ENCODE results near the gene ITPKC. TPM values are rescaled to one million over a fixed set of nuclear protein-coding genes. Genes with fewer than 3 reads are reported as not detected.
A peak's percentile ranks its signal among the peaks of the same experiment; 100 is the strongest.
"Not testable (repeated sequence)": the region's sequence is repeated elsewhere in the genome, so short reads cannot be mapped to it uniquely, and the experiment has no call there.

Gene ITPKC
- polyA plus RNA-seq, 3 donors, result 2.7 to 5.7 (median 2.9) TPM

DNA sequence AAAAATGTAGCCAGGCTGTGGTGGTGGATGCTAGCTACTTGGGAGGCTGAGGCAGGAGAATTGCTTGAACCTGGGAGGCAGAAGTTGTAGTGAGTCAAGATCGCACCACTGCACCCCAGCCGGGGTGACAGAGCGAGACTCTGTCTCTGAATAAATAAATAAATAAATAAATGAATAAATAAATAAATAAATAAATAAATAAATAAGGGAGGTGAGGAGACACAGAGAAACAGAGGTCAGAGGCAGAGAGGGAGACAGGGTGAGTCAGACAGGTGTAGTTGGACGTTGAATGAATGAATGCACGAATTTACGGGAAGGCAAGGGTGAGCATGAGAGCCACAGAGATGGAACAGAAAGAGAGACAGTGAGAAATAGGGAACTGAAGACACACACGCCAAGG lies 64.2 kb downstream of the ITPKC start:
- intact Hi-C loops (cut with micrococcal nuclease), result no loop called here
- peaks cover 21% of the 10 kb centered on the region for H3K79me2 ChIP-seq (ENCODE audit: insufficient read depth, low read length)
- no peak overlapping the region for H3K4me3 ChIP-seq (replicated peaks in 1 of 3; ENCODE audit: low read depth in 2 of 3, low read length in 3 of 3)
- peaks cover 16 to 51% of the 10 kb centered on the region in 2 donors for H3K36me3 ChIP-seq (replicated peaks in 1 of 2; ENCODE audit: control insufficient read depth in 1 of 2, insufficient read depth in 2 of 2, low read length in 2 of 2)
- peaks cover 34% of the 10 kb centered on the region for H4K20me1 ChIP-seq (ENCODE audit: insufficient read depth, low read length)
- H3K4me2 ChIP-seq (replicated peaks; ENCODE audit: extremely low read depth, low read length, poor library complexity, severe bottlenecking), result no peak overlapping the region
- Mint-ChIP-seq H3K9me3 (peaks cover 0 to 1% (median 0%) of the 10 kb centered on the region in 7 donors), H3K4me1 (peaks cover 33% of the 10 kb centered on the region), H3K4me3 (no peak overlapping the region), H3K27ac (peak overlapping the region in 1 of 7 donors; percentile 33), H3K27me3 (ENCODE audit: low read depth in 3 of 3) (peaks cover 0 to 4% (median 0%) of the 10 kb centered on the region in 3 donors), H3K36me3 (peaks cover 42 to 55% of the 10 kb centered on the region in 2 donors)
- TF ChIP-seq, protein P1, sequence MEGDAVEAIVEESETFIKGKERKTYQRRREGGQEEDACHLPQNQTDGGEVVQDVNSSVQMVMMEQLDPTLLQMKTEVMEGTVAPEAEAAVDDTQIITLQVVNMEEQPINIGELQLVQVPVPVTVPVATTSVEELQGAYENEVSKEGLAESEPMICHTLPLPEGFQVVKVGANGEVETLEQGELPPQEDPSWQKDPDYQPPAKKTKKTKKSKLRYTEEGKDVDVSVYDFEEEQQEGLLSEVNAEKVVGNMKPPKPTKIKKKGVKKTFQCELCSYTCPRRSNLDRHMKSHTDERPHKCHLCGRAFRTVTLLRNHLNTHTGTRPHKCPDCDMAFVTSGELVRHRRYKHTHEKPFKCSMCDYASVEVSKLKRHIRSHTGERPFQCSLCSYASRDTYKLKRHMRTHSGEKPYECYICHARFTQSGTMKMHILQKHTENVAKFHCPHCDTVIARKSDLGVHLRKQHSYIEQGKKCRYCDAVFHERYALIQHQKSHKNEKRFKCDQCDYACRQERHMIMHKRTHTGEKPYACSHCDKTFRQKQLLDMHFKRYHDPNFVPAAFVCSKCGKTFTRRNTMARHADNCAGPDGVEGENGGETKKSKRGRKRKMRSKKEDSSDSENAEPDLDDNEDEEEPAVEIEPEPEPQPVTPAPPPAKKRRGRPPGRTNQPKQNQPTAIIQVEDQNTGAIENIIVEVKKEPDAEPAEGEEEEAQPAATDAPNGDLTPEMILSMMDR (IDR thresholded peaks at IDR 0.05), result no peak
- no peak overlapping the region for H3K9ac ChIP-seq (ENCODE audit: insufficient read depth, low read length, poor library complexity, severe bottlenecking)
- no peak overlapping the region for H2AFZ ChIP-seq (ENCODE audit: insufficient read depth, low read depth, low read length, poor library complexity, severe bottlenecking)
- 60% methylated on average over 4 of the region's 7 CpGs for WGBS (ENCODE audit: insufficient coverage)
- no peaks in the 10 kb centered on the region for H3K27me3 ChIP-seq (ENCODE audit: control insufficient read depth in 2 of 2, insufficient read depth in 2 of 2, low read length in 2 of 2)
- no peak for DNase-seq
- H3K27ac ChIP-seq (ENCODE audit: low read depth in 1 of 2, low read length in 2 of 2), result no peak overlapping the region
- no peaks in the 10 kb centered on the region for H3K9me3 ChIP-seq (replicated peaks in 1 of 2; ENCODE audit: control insufficient read depth in 1 of 2, insufficient read depth in 1 of 2, low read length in 2 of 2)
- H3K4me1 ChIP-seq (ENCODE audit: control insufficient read depth in 1 of 2, insufficient read depth in 2 of 2, low read length in 2 of 2), result peaks cover 19 to 22% of the 10 kb centered on the region in 2 donors

DNA sequence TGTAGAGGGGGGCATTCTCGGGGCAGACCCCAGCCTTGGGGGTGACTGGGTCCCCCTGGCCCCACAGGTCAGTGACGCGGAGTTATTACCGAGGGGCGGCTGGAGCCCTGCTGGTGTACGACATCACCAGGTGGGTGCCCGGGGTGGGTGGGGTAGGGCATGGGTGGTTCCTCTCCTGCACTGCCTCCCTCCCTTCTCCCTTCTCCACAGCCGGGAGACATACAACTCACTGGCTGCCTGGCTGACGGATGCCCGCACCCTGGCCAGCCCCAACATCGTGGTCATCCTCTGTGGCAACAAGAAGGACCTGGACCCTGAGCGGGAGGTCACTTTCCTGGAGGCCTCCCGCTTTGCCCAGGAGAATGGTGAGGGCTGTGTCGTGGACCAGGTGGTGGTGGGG lies 66.8 kb downstream of the ITPKC start:
- H3K4me1 ChIP-seq (ENCODE audit: control insufficient read depth in 1 of 2, insufficient read depth in 2 of 2, low read length in 2 of 2), result peaks cover 5 to 7% of the 10 kb centered on the region in 2 donors
- H3K36me3 Mint-ChIP-seq, result peaks cover 64 to 80% of the 10 kb centered on the region in 2 donors
- H3K4me3 ChIP-seq (replicated peaks in 1 of 3; ENCODE audit: low read depth in 2 of 3, low read length in 3 of 3), result no peak overlapping the region
- peaks cover 0 to 1% (median 0%) of the 10 kb centered on the region in 7 donors for H3K9me3 Mint-ChIP-seq
- H3K27ac ChIP-seq (ENCODE audit: low read depth in 1 of 2, low read length in 2 of 2), result no peak overlapping the region
- no peak for DNase-seq
- H3K27ac Mint-ChIP-seq, result peak overlapping the region in 3 of 7 donors; percentile 10 to 52 (median 18)
- no peak overlapping the region for H2AFZ ChIP-seq (ENCODE audit: insufficient read depth, low read depth, low read length, poor library complexity, severe bottlenecking)
- H3K4me2 ChIP-seq (replicated peaks; ENCODE audit: extremely low read depth, low read length, poor library complexity, severe bottlenecking), result no peak overlapping the region
- H3K9ac ChIP-seq (ENCODE audit: insufficient read depth, low read length, poor library complexity, severe bottlenecking), result no peak overlapping the region
- peaks cover 34% of the 10 kb centered on the region for H4K20me1 ChIP-seq (ENCODE audit: insufficient read depth, low read length)
- no peaks in the 10 kb centered on the region for H3K27me3 ChIP-seq (ENCODE audit: control insufficient read depth in 2 of 2, insufficient read depth in 2 of 2, low read length in 2 of 2)
- intact Hi-C loops (cut with micrococcal nuclease), result no loop called here
- WGBS (ENCODE audit: insufficient coverage), result 100% methylated on average over 5 of the region's 14 CpGs
- H3K36me3 ChIP-seq (replicated peaks in 1 of 2; ENCODE audit: control insufficient read depth in 1 of 2, insufficient read depth in 2 of 2, low read length in 2 of 2), result peaks cover 32 to 73% of the 10 kb centered on the region in 2 donors
- H3K4me1 Mint-ChIP-seq, result peaks cover 19% of the 10 kb centered on the region
- no peaks in the 10 kb centered on the region for H3K9me3 ChIP-seq (replicated peaks in 1 of 2; ENCODE audit: control insufficient read depth in 1 of 2, insufficient read depth in 1 of 2, low read length in 2 of 2)
- H3K27me3 Mint-ChIP-seq (ENCODE audit: low read depth in 3 of 3), result peaks cover 0 to 6% (median 0%) of the 10 kb centered on the region in 3 donors
- TF ChIP-seq, protein P1 (IDR thresholded peaks at IDR 0.05), result no peak
- no peak overlapping the region for H3K4me3 Mint-ChIP-seq
- H3K79me2 ChIP-seq (ENCODE audit: insufficient read depth, low read length), result peaks cover 18% of the 10 kb centered on the region

DNA sequence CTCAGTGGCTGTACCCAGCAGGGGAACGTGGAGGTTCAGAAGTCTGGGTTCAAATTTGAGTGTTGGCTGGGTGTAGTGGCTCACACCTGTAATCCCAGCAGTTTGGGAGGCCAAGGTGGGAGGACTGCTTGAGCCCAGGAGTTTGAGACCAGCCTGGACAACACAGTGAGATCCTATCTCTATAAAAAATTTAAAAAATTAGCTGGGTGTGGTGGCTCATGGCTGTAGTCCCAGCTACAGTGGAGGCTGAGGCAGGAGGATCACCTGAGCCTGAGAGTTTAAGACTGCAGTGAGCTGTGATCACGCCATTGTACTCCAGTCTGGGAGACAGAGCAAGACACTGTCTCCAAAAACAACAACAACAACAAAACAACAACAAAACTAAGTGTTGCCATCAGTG lies 67.2 kb downstream of the ITPKC start:
- intact Hi-C loops (cut with micrococcal nuclease); DNase-seq; H3K4me1 ChIP-seq (ENCODE audit: control insufficient read depth in 1 of 2, insufficient read depth in 2 of 2, low read length in 2 of 2); H3K9ac ChIP-seq (ENCODE audit: insufficient read depth, low read length, poor library complexity, severe bottlenecking); H3K4me3 ChIP-seq (replicated peaks in 1 of 3; ENCODE audit: low read depth in 2 of 3, low read length in 3 of 3); H3K4me2 ChIP-seq (replicated peaks; ENCODE audit: extremely low read depth, low read length, poor library complexity, severe bottlenecking); H2AFZ ChIP-seq (ENCODE audit: insufficient read depth, low read depth, low read length, poor library complexity, severe bottlenecking); H3K9me3 ChIP-seq (replicated peaks in 1 of 2; ENCODE audit: control insufficient read depth in 1 of 2, insufficient read depth in 1 of 2, low read length in 2 of 2); H3K27me3 ChIP-seq (ENCODE audit: control insufficient read depth in 2 of 2, insufficient read depth in 2 of 2, low read length in 2 of 2); H3K27ac ChIP-seq (ENCODE audit: low read depth in 1 of 2, low read length in 2 of 2); H3K9me3 Mint-ChIP-seq; H3K4me3 Mint-ChIP-seq; H3K27me3 Mint-ChIP-seq (ENCODE audit: low read depth in 3 of 3): not testable (repeated sequence)
- peaks cover 67 to 84% of the 10 kb centered on the region in 2 donors for H3K36me3 Mint-ChIP-seq
- Histone ChIP-seq H3K79me2 (ENCODE audit: insufficient read depth, low read length) (peaks cover 13% of the 10 kb centered on the region), H4K20me1 (ENCODE audit: insufficient read depth, low read length) (peaks cover 29% of the 10 kb centered on the region), H3K36me3 (replicated peaks in 1 of 2; ENCODE audit: control insufficient read depth in 1 of 2, insufficient read depth in 2 of 2, low read length in 2 of 2) (peaks cover 32 to 73% of the 10 kb centered on the region in 2 donors)
- H3K4me1 Mint-ChIP-seq, result peaks cover 15% of the 10 kb centered on the region
- 100% methylated on average over 1 of the region's 2 CpGs for WGBS (ENCODE audit: insufficient coverage)
- H3K27ac Mint-ChIP-seq, result peak overlapping the region in 2 of 7 donors; percentile 18 to 52
